ENCODE results near the gene WBP2.

DNA sequence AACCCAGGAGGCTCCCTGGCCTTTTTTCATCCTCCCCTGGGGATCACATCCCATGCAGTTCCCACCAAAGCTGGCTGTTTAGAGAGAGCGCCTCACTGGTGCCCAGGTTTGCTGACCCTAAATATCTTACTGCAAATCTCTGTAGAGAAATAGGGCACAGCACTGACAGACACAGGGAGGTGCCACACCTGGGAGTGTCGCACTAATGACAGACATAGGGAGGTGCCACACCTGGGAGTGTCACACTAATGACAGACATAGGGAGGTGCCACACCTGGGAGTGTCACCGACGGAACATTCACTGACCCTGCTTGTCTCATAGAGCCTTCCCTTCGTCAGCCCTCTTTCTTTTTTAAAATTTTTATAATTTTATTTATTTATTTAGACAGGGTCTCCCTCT, 44.9 kb downstream of the WBP2 start:
- TF ChIP-seq, protein P1, sequence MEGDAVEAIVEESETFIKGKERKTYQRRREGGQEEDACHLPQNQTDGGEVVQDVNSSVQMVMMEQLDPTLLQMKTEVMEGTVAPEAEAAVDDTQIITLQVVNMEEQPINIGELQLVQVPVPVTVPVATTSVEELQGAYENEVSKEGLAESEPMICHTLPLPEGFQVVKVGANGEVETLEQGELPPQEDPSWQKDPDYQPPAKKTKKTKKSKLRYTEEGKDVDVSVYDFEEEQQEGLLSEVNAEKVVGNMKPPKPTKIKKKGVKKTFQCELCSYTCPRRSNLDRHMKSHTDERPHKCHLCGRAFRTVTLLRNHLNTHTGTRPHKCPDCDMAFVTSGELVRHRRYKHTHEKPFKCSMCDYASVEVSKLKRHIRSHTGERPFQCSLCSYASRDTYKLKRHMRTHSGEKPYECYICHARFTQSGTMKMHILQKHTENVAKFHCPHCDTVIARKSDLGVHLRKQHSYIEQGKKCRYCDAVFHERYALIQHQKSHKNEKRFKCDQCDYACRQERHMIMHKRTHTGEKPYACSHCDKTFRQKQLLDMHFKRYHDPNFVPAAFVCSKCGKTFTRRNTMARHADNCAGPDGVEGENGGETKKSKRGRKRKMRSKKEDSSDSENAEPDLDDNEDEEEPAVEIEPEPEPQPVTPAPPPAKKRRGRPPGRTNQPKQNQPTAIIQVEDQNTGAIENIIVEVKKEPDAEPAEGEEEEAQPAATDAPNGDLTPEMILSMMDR (IDR thresholded peaks at IDR 0.05; ENCODE audit: low read length), result no peak
- TF ChIP-seq EZH2phosphoT487 (IDR thresholded peaks at IDR 0.05; ENCODE audit: low read length), result no peak

Measured in MM.1S (cell line).